GM19438 (cell line): ENCODE measurements around the gene HIRA.

Experiments used
- ATAC-seq: cut with Tn5 transposase; IDR thresholded peaks from one replicate; pipeline ENCODE4 v1.9.1; 2021; ENCODE audit warnings: low read depth; ENCODE audit not compliant: unreplicated experiment

HIRA gene

GRCh38 chr22:19291218-19291579 is 140.3 kb downstream of the HIRA start:
- ATAC-seq = no peak

- ATAC-seq = no peak
Observed at GRCh38 chr22:19290400-19291217, 140.9 kb downstream of the HIRA start.

- no peak for ATAC-seq
Observed at GRCh38 chr22:19289475-19290161, 141.9 kb downstream of the HIRA start.

GRCh38 chr22:19287889-19288288 is 143.6 kb downstream of the HIRA start:
- ATAC-seq = no peak

- no peak for ATAC-seq
Observed at GRCh38 chr22:19287076-19287707, 144.3 kb downstream of the HIRA start.

GRCh38 chr22:19285831-19286230 is 145.7 kb downstream of the HIRA start:
- no peak for ATAC-seq
